ENCODE measurements around the gene TPP1.

TPP1 gene

DNA sequence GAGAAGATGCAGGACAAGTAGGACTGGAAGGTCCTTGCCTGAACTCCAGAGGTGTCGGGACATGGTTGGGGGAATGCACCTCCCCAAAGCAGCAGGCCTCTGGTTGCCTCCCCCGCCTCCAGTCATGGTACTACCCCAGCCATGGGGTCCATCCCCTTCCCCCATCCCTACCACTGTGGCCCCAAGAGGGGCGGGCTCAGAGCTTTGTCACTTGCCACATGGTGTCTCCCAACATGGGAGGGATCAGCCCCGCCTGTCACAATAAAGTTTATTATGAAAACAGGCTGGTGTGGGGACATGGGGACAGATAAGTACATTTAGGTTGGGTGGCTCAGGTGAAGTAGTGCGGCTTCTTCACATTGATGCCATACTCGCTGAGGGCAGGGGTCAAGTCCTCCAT is 8.6 kb downstream of the TPP1 start:
- no peak for TF ChIP-seq SNAI2 (CRISPR knock-in tag; IDR thresholded peaks at IDR 0.05)
- TF ChIP-seq TCF4 (CRISPR knock-in tag; IDR thresholded peaks at IDR 0.05; ENCODE audit: borderline replicate concordance): no peak
- TF ChIP-seq ESRRG (CRISPR knock-in tag; IDR thresholded peaks at IDR 0.05): no peak
- no peak for TF ChIP-seq ZNF8 (CRISPR knock-in tag; IDR thresholded peaks at IDR 0.05)
- TF ChIP-seq POU6F1 (CRISPR knock-in tag; IDR thresholded peaks at IDR 0.05; ENCODE audit: borderline replicate concordance, low read depth): no peak
- no peak for TF ChIP-seq ZC3H10 (CRISPR knock-in tag; IDR thresholded peaks at IDR 0.05)
- no peak for TF ChIP-seq TOX (CRISPR knock-in tag; IDR thresholded peaks at IDR 0.05; ENCODE audit: borderline replicate concordance)
- TF ChIP-seq ISL1 (CRISPR knock-in tag; IDR thresholded peaks at IDR 0.05): no peak
- TF ChIP-seq RARB (CRISPR knock-in tag; IDR thresholded peaks at IDR 0.05): no peak
- no peak for TF ChIP-seq CSRNP3 (CRISPR knock-in tag; IDR thresholded peaks at IDR 0.05)
- TF ChIP-seq ZFP3 (CRISPR knock-in tag; IDR thresholded peaks at IDR 0.05): no peak
- TF ChIP-seq, protein P1, sequence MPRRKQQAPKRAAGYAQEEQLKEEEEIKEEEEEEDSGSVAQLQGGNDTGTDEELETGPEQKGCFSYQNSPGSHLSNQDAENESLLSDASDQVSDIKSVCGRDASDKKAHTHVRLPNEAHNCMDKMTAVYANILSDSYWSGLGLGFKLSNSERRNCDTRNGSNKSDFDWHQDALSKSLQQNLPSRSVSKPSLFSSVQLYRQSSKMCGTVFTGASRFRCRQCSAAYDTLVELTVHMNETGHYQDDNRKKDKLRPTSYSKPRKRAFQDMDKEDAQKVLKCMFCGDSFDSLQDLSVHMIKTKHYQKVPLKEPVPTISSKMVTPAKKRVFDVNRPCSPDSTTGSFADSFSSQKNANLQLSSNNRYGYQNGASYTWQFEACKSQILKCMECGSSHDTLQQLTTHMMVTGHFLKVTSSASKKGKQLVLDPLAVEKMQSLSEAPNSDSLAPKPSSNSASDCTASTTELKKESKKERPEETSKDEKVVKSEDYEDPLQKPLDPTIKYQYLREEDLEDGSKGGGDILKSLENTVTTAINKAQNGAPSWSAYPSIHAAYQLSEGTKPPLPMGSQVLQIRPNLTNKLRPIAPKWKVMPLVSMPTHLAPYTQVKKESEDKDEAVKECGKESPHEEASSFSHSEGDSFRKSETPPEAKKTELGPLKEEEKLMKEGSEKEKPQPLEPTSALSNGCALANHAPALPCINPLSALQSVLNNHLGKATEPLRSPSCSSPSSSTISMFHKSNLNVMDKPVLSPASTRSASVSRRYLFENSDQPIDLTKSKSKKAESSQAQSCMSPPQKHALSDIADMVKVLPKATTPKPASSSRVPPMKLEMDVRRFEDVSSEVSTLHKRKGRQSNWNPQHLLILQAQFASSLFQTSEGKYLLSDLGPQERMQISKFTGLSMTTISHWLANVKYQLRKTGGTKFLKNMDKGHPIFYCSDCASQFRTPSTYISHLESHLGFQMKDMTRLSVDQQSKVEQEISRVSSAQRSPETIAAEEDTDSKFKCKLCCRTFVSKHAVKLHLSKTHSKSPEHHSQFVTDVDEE (CRISPR knock-in tag; IDR thresholded peaks at IDR 0.05): no peak
- TF ChIP-seq, protein P2, sequence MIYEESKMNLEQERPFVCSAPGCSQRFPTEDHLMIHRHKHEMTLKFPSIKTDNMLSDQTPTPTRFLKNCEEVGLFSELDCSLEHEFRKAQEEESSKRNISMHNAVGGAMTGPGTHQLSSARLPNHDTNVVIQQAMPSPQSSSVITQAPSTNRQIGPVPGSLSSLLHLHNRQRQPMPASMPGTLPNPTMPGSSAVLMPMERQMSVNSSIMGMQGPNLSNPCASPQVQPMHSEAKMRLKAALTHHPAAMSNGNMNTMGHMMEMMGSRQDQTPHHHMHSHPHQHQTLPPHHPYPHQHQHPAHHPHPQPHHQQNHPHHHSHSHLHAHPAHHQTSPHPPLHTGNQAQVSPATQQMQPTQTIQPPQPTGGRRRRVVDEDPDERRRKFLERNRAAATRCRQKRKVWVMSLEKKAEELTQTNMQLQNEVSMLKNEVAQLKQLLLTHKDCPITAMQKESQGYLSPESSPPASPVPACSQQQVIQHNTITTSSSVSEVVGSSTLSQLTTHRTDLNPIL (CRISPR knock-in tag; IDR thresholded peaks at IDR 0.05; ENCODE audit: low read depth): no peak
- TF ChIP-seq ZNF565 (CRISPR knock-in tag; conservative IDR thresholded peaks at IDR 0.05; ENCODE audit: low read depth): no peak
- no peak for TF ChIP-seq GLIS3 (CRISPR knock-in tag; IDR thresholded peaks at IDR 0.05)
- no peak for TF ChIP-seq ZFP30 (CRISPR knock-in tag; IDR thresholded peaks at IDR 0.05)
- no peak for TF ChIP-seq PPARA (CRISPR knock-in tag; IDR thresholded peaks at IDR 0.05; ENCODE audit: borderline replicate concordance)
- ATAC-seq: no peak

- no peak for ATAC-seq
- TF ChIP-seq ZNF8 (CRISPR knock-in tag; IDR thresholded peaks at IDR 0.05) (no peak), ISL1 (CRISPR knock-in tag; IDR thresholded peaks at IDR 0.05) (no peak), ESRRG (CRISPR knock-in tag; IDR thresholded peaks at IDR 0.05) (no peak), ZNF565 (CRISPR knock-in tag; conservative IDR thresholded peaks at IDR 0.05; ENCODE audit: low read depth) (no peak), ARNTL (CRISPR knock-in tag; IDR thresholded peaks at IDR 0.05; ENCODE audit: borderline replicate concordance, low read depth) (no peak), TCF4 (CRISPR knock-in tag; IDR thresholded peaks at IDR 0.05; ENCODE audit: borderline replicate concordance) (no peak), SNAI2 (CRISPR knock-in tag; IDR thresholded peaks at IDR 0.05) (no peak), CSRNP3 (CRISPR knock-in tag; IDR thresholded peaks at IDR 0.05) (no peak)
- TF ChIP-seq, protein P2 (CRISPR knock-in tag; IDR thresholded peaks at IDR 0.05; ENCODE audit: low read depth): no peak
Measured at GRCh38 chr11:6609502-6610015, 9.7 kb downstream of the TPP1 start.
